Lower leg skin (tissue), 4 donors: ENCODE results near the gene HEMK1. TPM values are rescaled to one million over a fixed set of nuclear protein-coding genes. Genes with fewer than 3 reads are reported as not detected.

Source experiments
- DNase-seq, 2 donors: peaks; one replicate each; pipeline ENCODE4 v3.0.0-alpha.2; 2019; ENCODE audit warnings: low spot score in 2 of 2
- H3K4me3 ChIP-seq: fragments of 200-600 bp; sonication (generic); 2 replicates; pipeline ENCODE4 v1.5.1; 2017; ENCODE audit warnings: mild to moderate bottlenecking, low read depth; ENCODE audit not compliant: poor library complexity, severe bottlenecking
- CTCF ChIP-seq, 3 donors: fragments of 450-650 bp; IDR thresholded peaks; one replicate each; pipeline ENCODE4 v1.5.1; 2016; ENCODE audit warnings: antibody characterized with exemption in 3 of 3, mild to moderate bottlenecking in 3 of 3, moderate library complexity in 2 of 3
- POLR2A ChIP-seq, 2 donors: fragments of 450-650 bp; IDR thresholded peaks; one replicate each; pipeline ENCODE4 v1.6.1; 2016 to 2017; ENCODE audit warnings: antibody characterized with exemption in 2 of 2, mild to moderate bottlenecking in 1 of 2, moderate library complexity in 1 of 2
- WGBS, 2 donors: methylation state at CpG; one replicate each; pipeline ENCODE4 v1.1.5; 2018; 5-methylcytosine and 5-hydroxymethylcytosine counted together
- intact Hi-C: fragments of 100-400 bp; cut with DNase I; formaldehyde crosslinking; loops from one replicate; pipeline ENCODE4 v1.15.0; 2023; ENCODE audit warnings: low total_unique reads
- total RNA-seq, 4 donors: library from RNA; depleted of rRNA; stranded (reverse); fragments of >200 nt; gene quantifications; one replicate each; pipeline ENCODE4 v1.1.0, GENCODE V29; 2016

HEMK1 gene
- total RNA-seq, 4 donors from 2014 or later, result 2.9 to 8.1 (median 4.8) TPM

GRCh38 chr3:50620420-50620819 is 51.1 kb downstream of the HEMK1 start:
- WGBS, 2 donors, result 93 to 100% methylated on average over 1 of the region's 1 CpG
- intact Hi-C loops, result loop anchor here (5.0 kb wide), 1 partner anchor 1062 kb away; no protein-coding TSS in a partner anchor

DNA sequence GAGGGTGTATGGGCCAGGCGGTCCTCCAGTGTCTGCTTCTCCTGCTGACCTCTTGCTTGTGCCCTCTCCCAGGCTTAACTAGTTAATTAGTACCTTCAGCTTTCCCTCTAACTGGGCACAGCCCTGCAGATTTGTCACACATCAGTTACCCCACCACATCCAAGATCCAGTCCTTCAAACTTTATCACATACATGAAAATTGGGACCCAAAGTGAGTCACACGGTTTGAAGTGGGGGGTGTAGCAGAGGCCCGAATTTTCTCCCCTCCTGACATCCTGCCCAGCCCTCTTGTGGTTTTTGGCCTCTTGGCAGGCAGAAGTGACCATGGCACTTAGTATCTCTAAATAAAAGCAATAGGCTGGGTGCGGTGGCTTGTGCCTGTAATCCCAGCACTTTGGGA is 51.5 kb downstream of the HEMK1 start:
- intact Hi-C loops, result loop anchor here (5.0 kb wide), 1 partner anchor 1061 kb away; no protein-coding TSS in a partner anchor
- 44 to 51% methylated on average over 4 of the region's 4 CpGs for WGBS, 2 donors
- DNase-seq, result no peak
- no peak for TF ChIP-seq CTCF (IDR thresholded peaks at IDR 0.05)
- TF ChIP-seq POLR2A (IDR thresholded peaks at IDR 0.05), result no peak
- H3K4me3 ChIP-seq, result no peak overlapping the region

More at GRCh38 chr3:50620420-50620819, 51.1 kb downstream of the HEMK1 start:
- no peak for TF ChIP-seq POLR2A (IDR thresholded peaks at IDR 0.05)
- TF ChIP-seq CTCF (IDR thresholded peaks at IDR 0.05), result no peak
- H3K4me3 ChIP-seq, result no peak overlapping the region
- DNase-seq, result no peak

DNA sequence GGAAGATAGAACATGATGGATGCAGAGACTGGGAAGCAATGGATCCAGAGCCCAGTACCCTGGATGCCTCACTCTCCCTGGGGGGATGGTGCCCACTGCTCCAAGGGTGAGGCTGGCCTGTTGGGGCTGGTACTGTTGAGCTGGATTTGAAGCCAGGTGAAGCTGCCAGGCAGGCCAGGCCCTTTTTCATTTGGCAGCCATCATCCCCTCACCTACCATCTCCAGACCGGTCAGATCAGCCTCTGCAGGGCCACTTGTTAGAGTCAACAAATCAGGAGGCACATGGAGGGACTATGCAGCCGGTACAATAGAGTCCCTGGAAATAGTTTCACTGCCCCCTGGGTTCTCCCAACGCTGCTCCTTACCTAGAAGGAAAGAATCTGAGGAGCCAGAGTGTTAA is 53.6 kb downstream of the HEMK1 start:
- no peak for DNase-seq
- 62 to 72% methylated on average over 3 of the region's 3 CpGs for WGBS, 2 donors
- TF ChIP-seq CTCF (IDR thresholded peaks at IDR 0.05) (no peak), POLR2A (IDR thresholded peaks at IDR 0.05) (no peak)
- no peak overlapping the region for H3K4me3 ChIP-seq
- intact Hi-C loops, result loop anchor here (5.0 kb wide), 1 partner anchor 1059 kb away; no protein-coding TSS in a partner anchor

GRCh38 chr3:50623840-50624474 is 54.6 kb downstream of the HEMK1 start:
- no peak overlapping the region for H3K4me3 ChIP-seq
- 36 to 37% methylated on average over 6 of the region's 6 CpGs for WGBS, 2 donors
- TF ChIP-seq POLR2A (IDR thresholded peaks at IDR 0.05) (no peak), CTCF (IDR thresholded peaks at IDR 0.05) (no peak)
- no peak for DNase-seq
- intact Hi-C loops, result loop anchor here (5.0 kb wide), 1 partner anchor 1058 kb away; no protein-coding TSS in a partner anchor

- DNase-seq, result no peak
- no peak overlapping the region for H3K4me3 ChIP-seq
- 71 to 77% methylated on average over 2 of the region's 2 CpGs for WGBS, 2 donors
- TF ChIP-seq CTCF (IDR thresholded peaks at IDR 0.05) (no peak), POLR2A (IDR thresholded peaks at IDR 0.05) (no peak)
- intact Hi-C loops, result loop anchor here (5.0 kb wide), 1 partner anchor 1058 kb away; no protein-coding TSS in a partner anchor
These were observed 55.3 kb downstream of the HEMK1 start for GRCh38 chr3:50624634-50625033.
